GM18519 (cell line): ENCODE results near the gene CRIP3.

Experiments
- ATAC-seq: cut with Tn5 transposase; IDR thresholded peaks from one replicate; pipeline ENCODE4 v1.9.1; 2021; ENCODE audit warnings: mild to moderate bottlenecking, moderate library complexity; ENCODE audit not compliant: unreplicated experiment, low FRiP score

The CRIP3 gene

DNA sequence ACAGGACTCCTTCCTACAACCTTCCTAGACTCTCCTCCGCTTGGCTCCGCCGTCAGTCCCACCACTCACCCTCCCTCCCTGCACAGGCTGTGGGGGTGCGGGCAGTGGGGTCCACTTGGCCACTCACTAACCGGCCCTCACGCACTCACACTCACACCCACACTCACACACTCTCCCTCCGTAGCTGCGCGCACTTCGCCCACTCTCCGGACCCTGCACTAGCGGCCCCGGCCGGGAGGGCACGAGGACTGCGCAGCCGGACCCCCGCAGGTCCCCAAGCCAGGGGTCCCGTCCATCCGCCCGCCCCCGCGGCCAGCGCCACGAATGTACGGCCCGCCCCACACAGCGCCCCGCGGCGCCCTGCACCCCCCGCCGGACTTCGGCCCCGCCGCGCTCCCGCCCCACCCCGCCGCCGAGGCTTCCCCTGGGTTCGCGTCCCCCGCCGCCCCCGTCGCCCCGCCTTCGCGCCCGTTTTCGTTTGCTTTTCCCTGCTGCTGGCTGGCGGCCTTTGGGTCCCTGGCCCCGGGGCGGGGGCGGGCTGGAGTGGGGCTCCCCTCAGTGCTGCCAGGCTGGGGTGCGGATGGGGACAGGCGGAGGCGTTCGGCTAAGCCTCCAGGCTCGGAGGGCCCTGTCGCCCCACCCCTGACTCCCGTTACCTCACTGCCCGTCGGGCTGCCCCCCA, 33.6 kb downstream of the CRIP3 start:
- no peak for ATAC-seq

DNA sequence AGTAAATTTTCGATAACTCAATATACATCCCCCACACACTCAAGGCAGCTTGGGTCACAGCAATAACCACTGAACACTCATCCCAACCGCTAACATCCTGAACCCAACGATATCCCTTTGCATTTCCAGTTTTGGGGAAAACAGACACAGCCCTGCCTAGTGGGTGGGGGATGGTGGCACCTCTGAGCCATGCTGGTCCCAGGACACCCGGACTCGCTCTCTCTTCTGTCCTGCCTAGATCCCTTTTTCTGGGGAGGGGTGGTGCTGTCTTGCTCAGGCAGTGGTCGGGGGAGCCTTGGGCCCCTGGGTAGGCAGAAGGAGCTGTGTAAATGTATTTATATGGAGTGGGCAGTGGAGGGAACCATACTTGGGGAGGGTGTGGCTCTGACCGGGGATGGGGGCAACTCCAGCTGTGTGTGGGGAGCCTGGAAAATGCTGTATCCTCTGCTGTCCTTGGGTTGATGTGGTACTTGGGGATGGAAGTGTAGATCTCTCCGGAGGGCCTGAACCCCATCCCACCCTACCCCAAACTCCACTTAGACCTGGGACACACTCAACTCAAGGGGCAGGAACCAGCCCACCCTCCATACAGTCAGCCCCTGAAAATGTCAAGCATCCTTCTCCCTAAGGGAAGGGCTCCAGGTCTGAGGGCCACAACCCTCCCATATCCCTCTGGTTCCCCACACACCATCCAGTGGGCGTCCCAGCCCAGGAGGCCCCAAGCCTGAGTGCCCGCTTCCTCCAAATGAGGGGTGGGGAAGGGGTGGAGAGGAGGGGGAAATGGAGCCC, 34.3 kb downstream of the CRIP3 start:
- no peak for ATAC-seq

DNA sequence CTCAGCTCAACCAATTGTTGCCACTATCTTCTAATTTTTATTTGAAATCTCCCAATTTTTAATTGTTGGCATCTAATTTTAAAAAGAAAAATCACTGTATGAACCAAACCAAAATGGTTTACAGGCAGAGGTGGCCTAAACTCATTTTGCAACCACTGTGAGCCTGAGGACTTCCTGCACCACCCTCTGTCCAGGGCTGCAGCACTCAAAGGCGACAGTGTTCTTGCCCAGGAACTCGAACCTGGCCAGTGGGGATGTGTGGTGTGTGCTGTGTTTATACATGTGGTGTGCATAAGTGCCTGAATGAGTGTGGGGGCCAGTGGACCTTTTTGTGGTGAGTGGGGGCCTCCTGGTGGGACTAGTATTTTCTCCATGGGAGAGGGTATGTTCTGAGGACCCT, 34.9 kb downstream of the CRIP3 start:
- ATAC-seq, result no peak

DNA sequence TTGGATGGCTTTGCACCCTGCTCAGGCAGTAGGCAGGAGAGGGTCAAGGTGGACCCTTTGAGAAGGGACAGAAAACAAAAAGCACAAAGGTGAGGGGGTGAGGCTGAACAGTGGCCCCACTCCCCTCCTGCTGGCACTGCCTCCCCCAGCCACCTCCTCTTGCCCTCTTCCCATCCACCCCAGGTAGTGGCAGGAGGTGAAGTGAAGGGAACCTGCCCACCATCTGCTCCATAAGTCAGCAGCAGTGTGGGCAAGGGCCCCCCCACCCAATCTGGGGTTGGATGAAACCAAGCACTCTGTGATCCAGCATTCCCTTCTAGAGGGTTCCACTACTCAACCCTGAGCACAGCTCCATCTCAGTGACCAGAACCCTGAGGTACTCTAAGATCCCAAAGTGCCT, 36.7 kb downstream of the CRIP3 start:
- no peak for ATAC-seq

DNA sequence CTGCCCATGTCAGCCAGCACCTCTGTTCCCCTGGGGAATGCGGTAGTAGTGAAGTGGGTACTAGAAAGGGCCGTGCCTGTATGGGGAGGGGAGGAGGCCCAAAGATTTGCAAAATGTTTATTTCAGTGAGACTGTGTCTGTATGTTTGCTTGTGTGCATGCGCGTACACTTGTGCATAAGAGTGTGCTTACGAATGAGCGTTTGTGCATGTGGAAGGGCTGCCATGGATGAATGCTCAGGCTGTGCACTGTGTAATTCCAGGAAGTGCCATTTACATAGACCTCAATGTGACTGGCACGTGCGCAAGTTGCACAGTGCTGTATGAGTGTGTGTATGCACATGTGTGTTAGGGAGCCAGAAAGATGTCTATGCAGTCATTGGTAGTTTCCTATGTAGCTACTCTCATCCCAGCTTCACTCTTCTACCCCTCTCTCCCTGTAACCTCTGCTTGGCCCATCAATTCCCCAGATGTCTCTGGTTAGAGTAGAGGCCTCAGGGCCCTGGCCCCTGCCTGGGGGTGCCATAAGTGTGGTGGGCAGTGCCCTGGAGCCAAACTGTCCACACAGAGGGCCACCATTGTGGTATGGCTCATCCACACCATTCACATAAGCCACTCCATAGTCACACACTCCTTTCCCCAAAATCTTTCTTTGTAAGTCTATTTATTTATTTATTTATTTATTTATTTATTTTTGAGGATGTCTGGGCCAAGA, 37.4 kb downstream of the CRIP3 start:
- no peak for ATAC-seq

DNA sequence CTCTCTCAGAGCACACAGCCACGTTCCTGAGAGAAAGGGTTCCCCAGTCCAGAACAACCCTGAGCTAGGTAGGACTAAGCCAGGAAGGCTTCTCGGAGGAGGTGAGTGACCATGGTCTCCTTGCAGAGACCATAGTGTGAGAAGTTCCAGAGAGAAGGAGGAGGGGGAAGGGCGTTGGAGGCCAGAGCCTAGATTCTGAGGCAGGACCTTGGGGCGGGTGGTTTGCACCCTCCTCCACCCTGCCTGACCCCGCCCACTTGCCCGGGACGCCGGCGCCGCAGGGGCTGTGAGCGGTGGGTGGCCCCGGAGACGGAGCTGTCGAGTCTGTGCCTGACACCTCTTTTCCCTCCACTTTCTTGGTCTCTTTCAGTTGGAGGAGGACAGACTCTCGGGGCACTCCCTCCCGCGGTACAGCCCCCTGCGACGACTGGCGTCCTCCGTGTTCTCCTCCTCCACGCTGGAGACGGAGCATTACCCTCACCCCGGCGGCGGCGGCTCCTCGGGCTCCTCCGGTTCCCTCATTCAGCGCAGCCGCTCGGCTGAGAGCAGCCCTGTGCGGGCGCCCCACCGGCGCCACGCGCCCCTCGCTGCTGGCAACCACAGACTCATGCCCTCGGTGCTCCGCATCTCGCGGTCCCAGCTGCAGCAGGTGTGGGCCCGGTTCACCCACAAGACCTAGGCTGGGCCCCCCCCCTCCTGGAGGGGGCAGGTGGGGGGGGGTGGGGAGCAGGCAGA, 39.2 kb downstream of the CRIP3 start:
- ATAC-seq, result no peak

DNA sequence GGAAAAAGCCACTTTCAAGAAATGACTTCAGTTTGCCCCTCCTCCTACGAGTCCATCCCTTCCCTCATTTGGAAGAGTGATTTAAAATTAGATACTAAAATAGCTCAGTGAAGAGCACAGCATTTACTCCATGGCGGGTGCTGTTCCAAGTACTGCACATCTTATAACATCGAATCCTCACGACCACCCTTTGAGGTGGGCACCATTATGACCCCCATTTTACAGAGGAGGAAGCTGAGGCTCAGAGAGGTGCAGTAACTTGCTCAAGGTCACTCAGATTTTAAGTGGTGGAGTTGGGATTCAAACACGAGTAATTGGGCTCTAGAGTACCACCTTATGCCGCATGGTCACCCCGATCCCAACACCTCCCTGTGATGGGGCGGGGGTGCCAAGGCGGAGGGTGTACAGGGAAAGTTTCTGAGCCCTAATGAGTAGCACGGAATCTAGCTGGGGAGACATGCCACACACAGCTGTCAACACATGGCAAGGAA, 39.8 kb downstream of the CRIP3 start:
- no peak for ATAC-seq

DNA sequence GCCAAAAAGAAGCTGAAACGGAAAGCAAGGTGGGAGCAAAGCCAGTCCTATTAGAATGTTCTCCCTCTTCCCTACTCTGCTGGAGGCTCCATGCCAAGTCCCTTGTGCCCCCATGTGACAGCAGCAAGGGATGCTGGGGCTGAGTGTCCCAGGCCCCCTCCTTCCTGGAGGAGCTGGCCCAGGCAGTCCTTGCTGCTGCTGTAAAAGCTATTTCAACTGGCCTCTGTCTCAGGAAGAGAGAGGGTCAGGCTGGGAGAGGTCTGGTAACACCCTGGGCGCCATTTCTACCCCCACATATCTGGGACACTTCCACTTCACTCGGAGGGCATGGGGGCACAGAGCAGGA, 40.3 kb downstream of the CRIP3 start:
- ATAC-seq, result no peak

DNA sequence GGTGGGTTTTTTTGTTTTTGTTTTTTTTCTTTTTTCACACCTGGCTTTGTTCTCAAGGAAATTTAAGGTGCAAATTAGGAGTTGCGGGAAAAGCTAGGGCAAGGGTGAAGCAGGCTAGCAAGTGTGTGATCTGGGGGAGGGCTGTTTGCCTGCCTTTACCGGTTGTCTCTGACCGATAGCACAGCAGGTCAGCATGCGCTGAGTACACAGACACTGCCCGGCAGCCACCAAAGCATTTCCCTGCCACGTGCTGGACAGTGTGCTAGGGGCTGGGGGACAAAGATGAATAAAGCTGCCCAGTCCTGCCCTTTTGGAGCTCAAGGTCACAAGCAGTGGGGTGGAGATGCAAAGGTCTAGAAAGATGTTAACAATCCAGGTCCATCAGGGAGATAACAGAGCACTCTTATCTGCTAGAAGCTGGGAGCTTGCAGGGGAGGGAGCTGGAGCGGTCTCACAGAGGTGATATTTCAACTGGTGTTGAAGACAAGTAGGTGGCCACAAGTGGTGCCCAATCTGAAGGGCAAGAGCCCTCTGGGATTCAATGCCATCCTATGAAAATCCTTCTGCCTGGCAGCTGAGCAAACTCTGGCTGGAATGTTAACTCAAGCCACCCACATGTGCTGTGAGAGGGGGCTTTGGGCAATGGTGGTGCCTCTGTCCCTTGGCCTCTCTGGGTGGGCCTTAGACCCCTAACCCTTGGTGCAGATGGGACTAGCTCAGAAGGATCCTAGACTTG, 40.8 kb downstream of the CRIP3 start:
- ATAC-seq, result no peak

DNA sequence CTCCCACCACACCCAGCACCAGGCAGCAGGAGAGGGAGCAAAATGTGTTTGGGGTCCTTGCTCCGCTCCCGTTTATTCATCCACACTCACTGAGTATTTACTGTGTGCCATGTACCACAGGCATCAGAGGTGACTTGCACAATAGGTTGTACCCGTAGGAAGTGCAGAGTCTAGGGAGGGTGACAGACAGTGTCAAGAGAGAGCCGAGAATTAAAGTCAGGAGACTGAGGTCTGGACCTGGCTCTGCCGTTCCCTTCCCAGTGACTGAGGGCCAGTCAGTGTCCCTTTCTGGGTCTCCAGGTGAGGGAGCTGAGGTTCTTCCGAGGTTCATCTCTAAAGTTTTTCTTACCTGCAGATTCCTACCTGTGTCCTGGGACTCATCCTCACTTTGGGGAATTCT, 43.1 kb downstream of the CRIP3 start:
- ATAC-seq, result no peak

DNA sequence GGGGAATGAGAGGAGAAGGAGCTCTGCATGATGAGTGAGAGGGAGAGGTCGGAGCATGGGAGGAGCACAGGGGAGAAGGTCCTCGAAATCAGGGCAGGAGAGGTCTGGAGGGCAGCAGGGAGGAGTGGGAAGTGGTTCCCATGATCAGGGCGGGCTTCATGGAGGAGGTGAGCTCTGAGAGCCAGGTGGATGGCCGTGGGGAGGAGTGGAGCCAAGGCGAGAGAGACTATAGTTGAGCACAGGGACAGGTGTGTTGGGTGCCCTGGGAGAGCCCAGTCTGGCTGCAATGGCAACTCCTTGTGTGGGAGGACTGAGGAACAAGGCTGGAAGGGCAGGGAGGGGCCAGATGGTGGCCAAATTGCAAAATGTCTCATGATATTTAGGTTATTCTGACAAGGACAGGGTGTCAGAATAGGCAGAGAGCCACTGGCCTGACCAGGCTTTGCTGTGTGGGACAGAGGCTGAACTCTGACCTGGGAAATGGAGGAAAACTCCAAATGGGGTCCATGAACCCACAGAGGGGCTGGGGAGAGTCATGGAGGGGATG, 44.0 kb downstream of the CRIP3 start:
- ATAC-seq, result no peak

DNA sequence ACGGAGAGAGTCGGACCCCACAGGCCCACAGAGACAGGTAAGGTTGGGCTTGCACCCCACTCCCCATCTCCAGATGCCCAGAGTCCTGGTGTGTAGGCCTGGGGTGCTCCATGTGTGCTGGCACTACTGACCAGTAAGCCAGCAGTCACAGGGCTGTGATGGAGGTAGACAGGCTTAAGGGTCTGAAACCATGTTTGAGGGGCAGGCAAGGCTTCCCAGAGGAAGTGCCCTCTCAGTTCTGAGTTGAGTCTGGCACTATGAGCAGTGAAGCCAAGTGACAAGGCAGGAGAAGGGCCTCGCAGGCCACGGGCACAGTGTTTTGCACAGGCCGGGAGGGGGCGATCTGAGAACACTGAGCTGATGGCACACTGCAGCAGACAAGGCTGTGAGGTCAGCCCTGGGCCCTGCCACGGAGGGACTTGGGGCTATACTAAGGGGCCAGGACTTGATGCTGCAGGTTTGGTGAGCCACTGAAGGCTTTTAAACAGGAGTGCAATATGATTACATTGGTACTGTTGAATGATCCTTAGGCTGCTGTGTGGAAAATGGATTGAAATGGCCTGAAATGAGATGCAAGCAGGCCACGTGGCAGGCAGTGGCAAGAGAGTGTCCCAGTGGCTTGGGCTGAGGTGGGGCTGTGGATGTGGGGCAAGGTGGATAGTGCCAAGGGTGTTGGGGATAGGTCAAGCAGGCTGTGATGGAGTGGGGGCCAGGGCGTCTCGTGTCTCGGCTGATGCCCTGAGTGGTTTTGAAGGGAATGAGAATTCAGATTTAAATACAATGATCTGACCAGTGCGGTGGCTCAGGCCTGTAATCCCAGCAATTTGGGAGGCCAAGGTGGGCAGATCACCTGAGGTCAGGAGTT, 45.1 kb downstream of the CRIP3 start:
- ATAC-seq, result no peak

DNA sequence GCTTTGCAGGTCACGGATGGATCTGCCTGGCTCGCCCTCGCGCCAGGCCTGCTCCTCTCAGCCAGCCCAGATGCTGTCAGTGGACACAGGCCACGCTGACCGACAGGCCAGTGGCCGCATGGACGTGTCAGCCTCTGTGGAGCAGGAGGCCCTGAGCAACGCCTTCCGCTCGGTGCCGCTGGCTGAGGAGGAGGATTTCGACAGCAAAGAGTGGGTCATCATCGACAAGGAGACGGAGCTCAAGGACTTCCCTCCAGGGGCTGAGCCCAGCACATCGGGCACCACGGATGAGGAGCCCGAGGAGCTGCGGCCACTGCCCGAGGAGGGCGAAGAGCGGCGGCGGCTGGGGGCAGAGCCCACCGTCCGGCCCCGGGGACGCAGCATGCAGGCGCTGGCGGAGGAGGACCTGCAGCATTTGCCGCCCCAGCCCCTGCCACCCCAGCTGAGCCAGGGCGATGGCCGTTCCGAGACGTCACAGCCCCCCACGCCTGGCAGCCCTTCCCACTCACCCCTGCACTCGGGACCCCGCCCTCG, 45.8 kb downstream of the CRIP3 start:
- ATAC-seq, result no peak

DNA sequence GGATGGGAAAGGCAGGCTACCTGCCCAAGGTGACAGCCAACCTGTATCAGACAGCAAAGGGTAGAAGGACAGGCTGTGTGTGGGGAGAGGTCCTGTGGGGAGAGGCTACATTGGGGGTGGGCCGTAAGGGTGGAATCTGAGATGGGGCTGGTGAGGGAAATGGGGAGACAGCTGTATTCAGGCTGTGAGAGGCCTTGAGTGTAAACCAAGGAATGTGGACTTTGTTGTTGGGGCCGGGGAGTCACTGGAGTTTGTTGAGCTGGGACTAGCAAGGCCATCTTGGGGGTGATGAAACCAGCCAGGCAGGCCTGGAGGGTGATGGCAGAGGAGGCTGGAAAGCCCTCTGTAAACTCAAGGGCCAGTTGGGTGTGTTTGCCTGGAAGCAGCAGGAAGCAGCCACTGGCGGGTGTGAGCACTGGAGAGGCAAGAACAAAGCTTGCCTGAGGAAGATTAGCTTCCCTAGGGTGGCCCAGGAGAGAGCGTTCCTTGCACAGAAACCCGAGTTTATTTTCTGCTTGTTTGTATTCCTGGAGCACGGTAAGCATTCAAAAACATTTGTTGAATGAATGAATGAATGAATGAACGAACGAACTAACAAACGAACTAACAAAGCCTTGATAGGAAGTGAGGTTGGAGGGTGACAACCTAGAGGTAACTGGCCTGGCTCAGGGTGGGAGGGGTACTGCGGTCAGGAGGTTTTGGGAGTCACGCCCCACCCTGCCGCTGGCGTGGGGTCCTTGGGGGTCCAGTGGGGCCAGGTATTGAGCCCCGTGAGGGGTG, 46.4 kb downstream of the CRIP3 start:
- ATAC-seq, result no peak

DNA sequence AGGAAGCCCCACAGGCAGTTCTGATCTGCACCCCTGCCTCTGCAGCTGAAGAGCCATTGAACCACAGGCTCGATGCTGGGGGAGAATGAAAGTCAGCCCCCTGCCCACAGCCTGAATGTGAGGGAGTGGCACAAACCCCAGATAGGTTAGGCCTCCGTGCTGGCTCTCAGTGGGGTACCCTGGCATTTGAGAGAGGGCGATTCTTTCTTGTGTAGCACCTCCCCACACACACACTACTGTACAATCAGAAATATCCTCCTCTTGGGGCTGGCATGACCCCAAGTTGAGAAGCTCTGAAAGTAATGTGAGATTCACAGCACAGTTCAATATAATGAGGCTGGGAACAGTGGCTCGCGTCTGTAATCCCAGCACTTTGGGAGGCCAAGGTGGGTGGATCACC, 47.4 kb downstream of the CRIP3 start:
- no peak for ATAC-seq

DNA sequence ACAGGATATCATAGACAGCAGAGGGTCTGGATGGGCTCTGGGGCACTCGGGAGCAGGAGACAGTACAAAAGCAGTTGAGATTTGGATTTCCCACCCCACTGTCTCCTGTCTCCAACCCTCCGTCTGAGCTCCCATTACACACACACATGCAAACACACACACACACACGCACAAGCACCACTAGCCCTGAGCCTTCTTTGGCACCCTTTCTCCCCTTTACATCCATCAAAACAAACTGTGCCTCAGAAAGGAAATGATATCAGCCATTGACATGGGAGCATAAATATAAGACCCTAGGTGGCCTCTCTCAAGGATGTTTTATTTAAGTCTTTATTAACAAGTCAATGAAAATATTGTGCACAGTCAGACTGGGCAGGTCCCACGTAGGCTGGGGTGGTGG, 47.8 kb downstream of the CRIP3 start:
- no peak for ATAC-seq

DNA sequence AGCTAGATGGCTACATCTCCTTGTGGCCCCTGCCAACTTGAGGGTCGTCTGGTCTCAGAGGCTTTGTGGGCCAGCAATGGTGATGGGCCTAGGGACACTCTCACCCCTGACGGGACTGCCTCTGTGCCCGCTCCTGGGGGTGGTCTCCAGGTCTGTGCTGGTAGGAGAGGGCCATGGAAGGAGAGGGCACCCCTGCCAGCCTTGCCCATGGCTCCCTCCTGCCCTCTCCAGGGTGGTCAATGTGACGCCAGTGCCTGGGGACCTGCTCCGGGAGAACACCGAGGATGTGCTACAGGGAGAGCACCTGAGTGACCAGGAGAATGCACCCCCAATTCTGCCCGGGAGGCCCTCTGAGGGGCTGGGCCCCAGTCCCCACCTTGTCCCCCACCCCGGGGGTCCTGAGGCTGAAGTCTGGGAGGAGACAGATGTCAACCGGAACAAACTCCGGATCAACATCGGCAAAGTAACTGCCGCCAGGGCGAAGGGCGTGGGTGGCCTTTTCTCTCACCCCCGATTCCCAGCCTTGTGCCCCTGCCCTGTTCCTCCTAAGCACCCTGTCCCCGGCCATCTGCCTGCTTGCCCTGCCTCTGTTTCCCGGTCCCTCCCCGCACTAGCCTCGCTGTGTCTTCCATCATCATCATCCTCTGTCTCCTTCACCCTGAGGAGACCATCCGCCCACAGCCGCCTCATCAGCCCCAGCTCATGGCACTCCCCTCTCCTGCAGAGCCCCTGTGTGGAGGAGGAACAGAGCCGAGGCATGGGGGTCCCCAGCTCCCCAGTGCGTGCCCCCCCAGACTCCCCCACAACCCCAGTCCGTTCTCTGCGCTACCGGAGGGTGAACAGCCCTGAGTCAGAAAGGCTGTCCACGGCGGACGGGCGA, 49.6 kb downstream of the CRIP3 start:
- no peak for ATAC-seq
